22Rv1 (cell line): ENCODE measurements around the gene TRPC4.

Source experiments
- CTCF ChIP-seq: fragments of 450-650 bp; IDR thresholded peaks from 2 replicates; pipeline ENCODE4 v1.5.1; 2017; ENCODE audit warnings: mild to moderate bottlenecking
- ZFX ChIP-seq: fragments of 450-650 bp; IDR thresholded peaks from 2 replicates; pipeline ENCODE4 v1.6.1; 2017; ENCODE audit warnings: antibody characterized with exemption, borderline replicate concordance

GRCh38 chr13:37657956-37658355 is 211.6 kb downstream of the TRPC4 start:
- TF ChIP-seq CTCF (no peak), ZFX (no peak)
